HepG2 (cell line): ENCODE measurements around the gene PPM1E. TPM values are rescaled to one million over a fixed set of nuclear protein-coding genes. Genes with fewer than 3 reads are reported as not detected.

ENCODE experiments used
- EP300 ChIP-seq, 3 experiments: sonication (generic) in 1 of 3; formaldehyde crosslinking in 1 of 3; IDR thresholded peaks; 2 replicates each; pipeline versions ENCODE4 v1.5.1 to v1.6.1; 2011 to 2020; ENCODE audit warnings: low read depth in 2 of 3, low read length in 2 of 3, borderline replicate concordance in 1 of 3, improper control_type of control experiment in 1 of 3, mild to moderate bottlenecking in 1 of 3, missing genetic modification reagents in 1 of 3, moderate library complexity in 1 of 3
- HCFC1 ChIP-seq: fragments of 150-350 bp; IDR thresholded peaks from 2 replicates; pipeline ENCODE4 v1.6.1; 2014; ENCODE audit warnings: low read depth, low read length
- HDAC6 ChIP-seq: fragments of 200-600 bp; sonication (generic); IDR thresholded peaks from 2 replicates; pipeline ENCODE4 v1.7.0; 2017; ENCODE audit warnings: mild to moderate bottlenecking, antibody characterized with exemption, low read length, low read depth
- HNF4G ChIP-seq, 2 experiments: sonication (generic) in 1 of 2; formaldehyde crosslinking in 1 of 2; IDR thresholded peaks; 2 replicates each; pipeline versions ENCODE4 v1.4.0 to v1.6.1; 2011 to 2020; ENCODE audit warnings: borderline replicate concordance in 2 of 2, low read depth in 2 of 2, mild to moderate bottlenecking in 2 of 2, low read length in 1 of 2, missing genetic modification reagents in 1 of 2, moderate library complexity in 1 of 2
- JUN ChIP-seq: sonication (generic); formaldehyde crosslinking; IDR thresholded peaks from 2 replicates; pipeline ENCODE4 v1.4.0; 2020; ENCODE audit warnings: mild to moderate bottlenecking, missing genetic modification reagents
- KDM6A ChIP-seq: IDR thresholded peaks from 2 replicates; pipeline ENCODE4 v1.6.1; 2016; ENCODE audit warnings: low read depth
- MEF2D ChIP-seq: sonication (generic); formaldehyde crosslinking; IDR thresholded peaks from 2 replicates; pipeline ENCODE4 v1.5.1; 2020; ENCODE audit warnings: mild to moderate bottlenecking, missing genetic modification reagents
- NCOA1 ChIP-seq: sonication (generic); formaldehyde crosslinking; IDR thresholded peaks from 2 replicates; pipeline ENCODE4 v1.9.0; 2021; ENCODE audit warnings: missing genetic modification reagents
- NCOA2 ChIP-seq: sonication (generic); formaldehyde crosslinking; IDR thresholded peaks from 2 replicates; pipeline ENCODE4 v1.8.0; 2022; ENCODE audit warnings: inconsistent platforms
- RCOR2 ChIP-seq: IDR thresholded peaks from 2 replicates; pipeline ENCODE4 v1.6.1; 2016; ENCODE audit warnings: missing biosample characterization, missing genetic modification reagents
- ZFP36L2 ChIP-seq: sonication (generic); formaldehyde crosslinking; IDR thresholded peaks from 2 replicates; pipeline ENCODE4 v1.4.0; 2020; ENCODE audit warnings: missing genetic modification reagents
- ZNF460 ChIP-seq: sonication (generic); formaldehyde crosslinking; IDR thresholded peaks from 2 replicates; pipeline ENCODE4 v1.5.1; 2020; ENCODE audit warnings: missing genetic modification reagents, mild to moderate bottlenecking, borderline replicate concordance
- ZNF484 ChIP-seq: sonication (generic); formaldehyde crosslinking; IDR thresholded peaks from 2 replicates; pipeline ENCODE4 v1.5.1; 2020; ENCODE audit warnings: mild to moderate bottlenecking, low read depth, missing genetic modification reagents, borderline replicate concordance
- ZNF572 ChIP-seq: sonication (generic); formaldehyde crosslinking; IDR thresholded peaks from 2 replicates; pipeline ENCODE4 v1.5.1; 2020; ENCODE audit warnings: mild to moderate bottlenecking, missing genetic modification reagents
- ZNF83 ChIP-seq: sonication (generic); formaldehyde crosslinking; IDR thresholded peaks from 2 replicates; pipeline ENCODE4 v1.4.0; 2020; ENCODE audit warnings: missing genetic modification reagents, mild to moderate bottlenecking, borderline replicate concordance
- polyA plus RNA-seq, 8 experiments: library from polyadenylated mRNA; depleted of rRNA in 3 of 8; stranded (reverse) in 7 of 8; unstranded in 1 of 8; fragments of >200 nt; fragmentation: Illumina TruSeq in 4 of 8; extraction: Trizol in 4 of 8; gene quantifications; 2 replicates each; pipeline versions ENCODE4 v1.2.1 to v1.2.3, GENCODE V29; 2011 to 2016; ENCODE audit warnings: low read depth in 4 of 8, missing spikeins in 1 of 8, mixed read lengths in 1 of 8; ENCODE audit not compliant: insufficient read depth in 1 of 8
- total RNA-seq, 5 experiments: library from RNA; depleted of rRNA; stranded (reverse); fragments of >200 nt; fragmentation: Illumina TruSeq; extraction: Trizol; gene quantifications; 2 replicates each; pipeline ENCODE4 v1.2.3, GENCODE V29; 2016; ENCODE audit warnings: low read depth in 1 of 5
- TF ChIP-seq, protein P1 (sequence below): sonication (generic); formaldehyde crosslinking; IDR thresholded peaks from 2 replicates; pipeline ENCODE4 v1.4.0; 2020; ENCODE audit warnings: mild to moderate bottlenecking, missing genetic modification reagents, borderline replicate concordance
- TF ChIP-seq, protein P2 (sequence below): sonication (generic); IDR thresholded peaks from 2 replicates; pipeline ENCODE4 v1.6.1; 2016; ENCODE audit warnings: low read depth, borderline replicate concordance
- TF ChIP-seq, protein P3 (sequence below): sonication (generic); formaldehyde crosslinking; IDR thresholded peaks from 2 replicates; pipeline ENCODE4 v1.4.0; 2020; ENCODE audit warnings: missing genetic modification reagents
- TF ChIP-seq, protein P4 (sequence below): sonication (generic); formaldehyde crosslinking; IDR thresholded peaks from 2 replicates; pipeline ENCODE4 v1.4.0; 2020; ENCODE audit warnings: mild to moderate bottlenecking, low read depth, missing genetic modification reagents
- TF ChIP-seq, protein P5 (sequence below): IDR thresholded peaks from 2 replicates; pipeline ENCODE4 v1.6.1; 2016; ENCODE audit warnings: low read depth

The PPM1E gene
- total and polyA plus RNA-seq, 2 of the 13 experiments (the other 11 are each of a cell fraction or from before 2014, with no cell fraction given) = 0.15 TPM; not detected in 1

DNA sequence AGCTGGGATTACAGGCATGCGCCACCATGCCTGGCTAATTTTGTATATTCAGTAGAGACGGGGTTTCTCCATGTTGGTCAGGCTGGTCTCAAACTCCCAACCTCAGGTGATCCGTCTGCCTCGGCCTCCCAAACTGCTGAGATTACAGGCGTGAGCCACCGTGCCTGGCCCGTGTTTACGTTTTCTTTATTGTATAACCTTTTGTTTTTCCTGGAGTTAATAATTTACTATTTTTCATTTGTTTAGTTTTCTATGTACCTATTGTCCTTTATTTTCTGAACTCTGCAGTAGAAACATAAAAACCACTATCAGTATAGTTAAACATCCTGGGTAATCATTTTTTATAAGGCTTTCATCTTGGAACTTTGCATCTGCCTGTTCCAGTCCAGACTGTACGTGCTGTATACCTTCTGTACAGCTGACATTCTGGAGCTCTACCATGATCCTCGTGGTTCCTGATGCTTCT is 73.6 kb downstream of the PPM1E start (continued):
- TF ChIP-seq, protein P1, sequence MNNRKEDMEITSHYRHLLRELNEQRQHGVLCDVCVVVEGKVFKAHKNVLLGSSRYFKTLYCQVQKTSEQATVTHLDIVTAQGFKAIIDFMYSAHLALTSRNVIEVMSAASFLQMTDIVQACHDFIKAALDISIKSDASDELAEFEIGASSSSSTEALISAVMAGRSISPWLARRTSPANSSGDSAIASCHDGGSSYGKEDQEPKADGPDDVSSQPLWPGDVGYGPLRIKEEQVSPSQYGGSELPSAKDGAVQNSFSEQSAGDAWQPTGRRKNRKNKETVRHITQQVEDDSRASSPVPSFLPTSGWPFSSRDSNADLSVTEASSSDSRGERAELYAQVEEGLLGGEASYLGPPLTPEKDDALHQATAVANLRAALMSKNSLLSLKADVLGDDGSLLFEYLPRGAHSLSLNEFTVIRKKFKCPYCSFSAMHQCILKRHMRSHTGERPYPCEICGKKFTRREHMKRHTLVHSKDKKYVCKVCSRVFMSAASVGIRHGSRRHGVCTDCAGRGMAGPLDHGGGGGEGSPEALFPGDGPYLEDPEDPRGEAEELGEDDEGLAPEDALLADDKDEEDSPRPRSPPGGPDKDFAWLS (CRISPR knock-in tag) = no peak
- TF ChIP-seq NCOA2 (peak; percentile 74), ZNF83 (CRISPR knock-in tag) (no peak), ZNF460 (peak; percentile 99), ZFP36L2 (CRISPR knock-in tag) (no peak), JUN (CRISPR knock-in tag) (no peak), ZNF484 (CRISPR knock-in tag) (no peak), HNF4G (IDR thresholded peaks at IDR 0.05; ENCODE audit: borderline replicate concordance, low read depth, low read length) (no peak), HNF4G (CRISPR knock-in tag; IDR thresholded peaks at IDR 0.05; ENCODE audit: borderline replicate concordance, low read depth) (no peak), EP300 (IDR thresholded peaks at IDR 0.05; ENCODE audit: low read depth in 2 of 2, low read length in 2 of 2) (peak in 1 of 2 experiments; percentile 59; a peak in 1 of 4 replicates), EP300 (CRISPR knock-in tag; IDR thresholded peaks at IDR 0.05; ENCODE audit: borderline replicate concordance) (no peak), HDAC6 (no peak), NCOA1 (no peak), MEF2D (CRISPR knock-in tag) (no peak), RCOR2 (peak; percentile 96), ZNF572 (no peak), HCFC1 (no peak), KDM6A (CRISPR knock-in tag) (no peak)
- TF ChIP-seq, protein P2, sequence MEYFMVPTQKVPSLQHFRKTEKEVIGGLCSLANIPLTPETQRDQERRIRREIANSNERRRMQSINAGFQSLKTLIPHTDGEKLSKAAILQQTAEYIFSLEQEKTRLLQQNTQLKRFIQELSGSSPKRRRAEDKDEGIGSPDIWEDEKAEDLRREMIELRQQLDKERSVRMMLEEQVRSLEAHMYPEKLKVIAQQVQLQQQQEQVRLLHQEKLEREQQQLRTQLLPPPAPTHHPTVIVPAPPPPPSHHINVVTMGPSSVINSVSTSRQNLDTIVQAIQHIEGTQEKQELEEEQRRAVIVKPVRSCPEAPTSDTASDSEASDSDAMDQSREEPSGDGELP = peak; percentile 92
- TF ChIP-seq, protein P3, sequence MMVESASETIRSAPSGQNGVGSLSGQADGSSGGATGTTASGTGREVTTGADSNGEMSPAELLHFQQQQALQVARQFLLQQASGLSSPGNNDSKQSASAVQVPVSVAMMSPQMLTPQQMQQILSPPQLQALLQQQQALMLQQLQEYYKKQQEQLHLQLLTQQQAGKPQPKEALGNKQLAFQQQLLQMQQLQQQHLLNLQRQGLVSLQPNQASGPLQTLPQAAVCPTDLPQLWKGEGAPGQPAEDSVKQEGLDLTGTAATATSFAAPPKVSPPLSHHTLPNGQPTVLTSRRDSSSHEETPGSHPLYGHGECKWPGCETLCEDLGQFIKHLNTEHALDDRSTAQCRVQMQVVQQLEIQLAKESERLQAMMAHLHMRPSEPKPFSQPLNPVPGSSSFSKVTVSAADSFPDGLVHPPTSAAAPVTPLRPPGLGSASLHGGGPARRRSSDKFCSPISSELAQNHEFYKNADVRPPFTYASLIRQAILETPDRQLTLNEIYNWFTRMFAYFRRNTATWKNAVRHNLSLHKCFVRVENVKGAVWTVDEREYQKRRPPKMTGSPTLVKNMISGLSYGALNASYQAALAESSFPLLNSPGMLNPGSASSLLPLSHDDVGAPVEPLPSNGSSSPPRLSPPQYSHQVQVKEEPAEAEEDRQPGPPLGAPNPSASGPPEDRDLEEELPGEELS = peak; percentile 93
- TF ChIP-seq, protein P4, sequence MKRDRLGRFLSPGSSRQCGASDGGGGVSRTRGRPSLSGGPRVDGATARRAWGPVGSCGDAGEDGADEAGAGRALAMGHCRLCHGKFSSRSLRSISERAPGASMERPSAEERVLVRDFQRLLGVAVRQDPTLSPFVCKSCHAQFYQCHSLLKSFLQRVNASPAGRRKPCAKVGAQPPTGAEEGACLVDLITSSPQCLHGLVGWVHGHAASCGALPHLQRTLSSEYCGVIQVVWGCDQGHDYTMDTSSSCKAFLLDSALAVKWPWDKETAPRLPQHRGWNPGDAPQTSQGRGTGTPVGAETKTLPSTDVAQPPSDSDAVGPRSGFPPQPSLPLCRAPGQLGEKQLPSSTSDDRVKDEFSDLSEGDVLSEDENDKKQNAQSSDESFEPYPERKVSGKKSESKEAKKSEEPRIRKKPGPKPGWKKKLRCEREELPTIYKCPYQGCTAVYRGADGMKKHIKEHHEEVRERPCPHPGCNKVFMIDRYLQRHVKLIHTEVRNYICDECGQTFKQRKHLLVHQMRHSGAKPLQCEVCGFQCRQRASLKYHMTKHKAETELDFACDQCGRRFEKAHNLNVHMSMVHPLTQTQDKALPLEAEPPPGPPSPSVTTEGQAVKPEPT (CRISPR knock-in tag) = no peak
- TF ChIP-seq, protein P5, sequence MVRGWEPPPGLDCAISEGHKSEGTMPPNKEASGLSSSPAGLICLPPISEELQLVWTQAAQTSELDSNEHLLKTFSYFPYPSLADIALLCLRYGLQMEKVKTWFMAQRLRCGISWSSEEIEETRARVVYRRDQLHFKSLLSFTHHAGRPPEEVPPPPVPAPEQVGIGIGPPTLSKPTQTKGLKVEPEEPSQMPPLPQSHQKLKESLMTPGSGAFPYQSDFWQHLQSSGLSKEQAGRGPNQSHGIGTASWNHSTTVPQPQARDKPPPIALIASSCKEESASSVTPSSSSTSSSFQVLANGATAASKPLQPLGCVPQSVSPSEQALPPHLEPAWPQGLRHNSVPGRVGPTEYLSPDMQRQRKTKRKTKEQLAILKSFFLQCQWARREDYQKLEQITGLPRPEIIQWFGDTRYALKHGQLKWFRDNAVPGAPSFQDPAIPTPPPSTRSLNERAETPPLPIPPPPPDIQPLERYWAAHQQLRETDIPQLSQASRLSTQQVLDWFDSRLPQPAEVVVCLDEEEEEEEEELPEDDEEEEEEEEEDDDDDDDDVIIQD (CRISPR knock-in tag) = peak; percentile 35; the same call in 1 of the 2 replicates
